ENCODE results near the gene SLC39A10. TPM values are rescaled to one million over a fixed set of nuclear protein-coding genes. Genes with fewer than 3 reads are reported as not detected.

SLC39A10 gene
- total RNA-seq, 4 donors from 2014 or later, result 1.6 to 3.5 (median 2.1) TPM

DNA sequence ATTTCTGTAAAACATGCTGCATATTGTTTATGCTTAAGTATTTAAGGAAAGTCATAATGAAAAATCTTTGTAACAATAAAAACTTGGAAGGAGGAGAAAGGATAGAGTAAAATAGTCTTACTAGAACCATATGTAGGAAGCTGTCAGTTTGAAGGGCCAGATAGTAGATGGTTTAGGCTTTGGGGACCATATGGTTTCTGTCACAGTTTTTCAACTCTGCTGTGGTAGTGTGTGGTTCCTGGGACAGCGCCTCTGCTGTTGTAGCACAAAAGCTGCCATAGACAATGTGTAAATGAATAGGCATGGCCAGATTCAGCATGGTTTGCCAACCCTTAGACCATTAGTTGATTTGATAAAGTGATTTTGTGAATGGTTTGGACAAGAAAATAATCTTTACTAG lies 75.5 kb downstream of the SLC39A10 start:
- in situ Hi-C loops (cut with MboI; ENCODE audit: low sequenced_read_pairs in 4 of 4), result no loop called here

DNA sequence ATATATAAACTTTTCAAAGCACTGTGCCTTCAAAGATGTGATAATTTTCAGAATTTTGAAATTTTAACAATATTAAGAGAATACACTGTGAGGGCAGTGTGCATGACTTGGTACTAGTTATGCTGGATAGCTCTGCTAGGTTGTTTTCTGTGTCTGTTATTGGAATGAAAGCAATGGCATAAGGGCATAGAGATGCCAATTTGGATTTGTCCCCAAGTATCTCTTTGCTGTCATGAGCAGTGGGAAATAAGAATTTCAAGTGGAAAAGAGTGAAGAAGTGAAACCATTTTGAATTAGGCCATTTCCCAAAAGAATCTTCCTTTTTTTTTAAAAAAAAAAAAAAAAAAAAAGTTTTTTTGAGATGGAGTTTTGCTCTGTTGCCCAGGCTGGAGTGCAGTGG lies 76.8 kb downstream of the SLC39A10 start:
- DNase-seq, result no peak
- Histone ChIP-seq H3K36me3 (peaks cover 0 to 18% of the 10 kb centered on the region in 2 donors), H3K27ac (no peak overlapping the region), H3K4me1 (no peaks in the 10 kb centered on the region), H3K27me3 (no peaks in the 10 kb centered on the region), H3K4me3 (no peak overlapping the region), H3K9me3 (no peaks in the 10 kb centered on the region)
- in situ Hi-C loops (cut with MboI; ENCODE audit: low sequenced_read_pairs in 4 of 4) (no loop called here), intact Hi-C loops (cut with DNase I; ENCODE audit: low total_unique reads) (no loop called here)
- no peak for TF ChIP-seq POLR2A (IDR thresholded peaks at IDR 0.05)
- TF ChIP-seq, protein P1, sequence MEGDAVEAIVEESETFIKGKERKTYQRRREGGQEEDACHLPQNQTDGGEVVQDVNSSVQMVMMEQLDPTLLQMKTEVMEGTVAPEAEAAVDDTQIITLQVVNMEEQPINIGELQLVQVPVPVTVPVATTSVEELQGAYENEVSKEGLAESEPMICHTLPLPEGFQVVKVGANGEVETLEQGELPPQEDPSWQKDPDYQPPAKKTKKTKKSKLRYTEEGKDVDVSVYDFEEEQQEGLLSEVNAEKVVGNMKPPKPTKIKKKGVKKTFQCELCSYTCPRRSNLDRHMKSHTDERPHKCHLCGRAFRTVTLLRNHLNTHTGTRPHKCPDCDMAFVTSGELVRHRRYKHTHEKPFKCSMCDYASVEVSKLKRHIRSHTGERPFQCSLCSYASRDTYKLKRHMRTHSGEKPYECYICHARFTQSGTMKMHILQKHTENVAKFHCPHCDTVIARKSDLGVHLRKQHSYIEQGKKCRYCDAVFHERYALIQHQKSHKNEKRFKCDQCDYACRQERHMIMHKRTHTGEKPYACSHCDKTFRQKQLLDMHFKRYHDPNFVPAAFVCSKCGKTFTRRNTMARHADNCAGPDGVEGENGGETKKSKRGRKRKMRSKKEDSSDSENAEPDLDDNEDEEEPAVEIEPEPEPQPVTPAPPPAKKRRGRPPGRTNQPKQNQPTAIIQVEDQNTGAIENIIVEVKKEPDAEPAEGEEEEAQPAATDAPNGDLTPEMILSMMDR (IDR thresholded peaks at IDR 0.05 in 4 of 5, conservative IDR thresholded peaks at IDR 0.05 in 1 of 5), result no peak
- ATAC-seq, result no peak

More for the DNA sequence above, 75.5 kb downstream of the SLC39A10 start:
- ATAC-seq, result no peak
- Histone ChIP-seq H3K4me3 (no peak overlapping the region), H3K27me3 (no peaks in the 10 kb centered on the region), H3K9me3 (no peaks in the 10 kb centered on the region), H3K27ac (no peak overlapping the region), H3K36me3 (peaks cover 3 to 21% of the 10 kb centered on the region in 2 donors), H3K4me1 (no peaks in the 10 kb centered on the region)
- no peak for DNase-seq
- intact Hi-C loops (cut with DNase I; ENCODE audit: low total_unique reads), result no loop called here
- TF ChIP-seq, protein P1 (IDR thresholded peaks at IDR 0.05 in 4 of 5, conservative IDR thresholded peaks at IDR 0.05 in 1 of 5), result no peak
- no peak for TF ChIP-seq POLR2A (IDR thresholded peaks at IDR 0.05)

DNA sequence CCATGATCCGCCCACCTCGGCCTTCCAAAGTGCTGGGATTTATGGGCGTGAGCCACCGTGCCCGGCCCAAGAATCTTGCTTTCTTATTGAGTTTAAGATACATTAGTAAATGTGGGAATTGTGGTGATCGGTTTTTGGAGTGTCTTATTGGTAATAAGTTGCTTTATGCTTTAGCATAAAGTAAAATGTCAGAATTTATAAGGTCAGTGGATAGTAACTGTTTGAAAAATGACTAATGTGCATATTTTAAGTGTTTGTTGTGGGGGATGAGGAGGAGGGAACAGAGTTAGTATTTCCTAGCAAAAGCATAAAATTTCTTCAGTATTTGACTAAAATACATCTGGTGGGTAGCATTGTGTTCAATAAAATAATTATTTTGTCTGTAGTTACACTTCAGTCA lies 77.4 kb downstream of the SLC39A10 start:
- DNase-seq, result no peak
- no peaks in the 10 kb centered on the region for H3K27me3 ChIP-seq
- no peak overlapping the region for H3K4me3 ChIP-seq
- TF ChIP-seq POLR2A (IDR thresholded peaks at IDR 0.05), result no peak
- ATAC-seq, result no peak
- in situ Hi-C loops (cut with MboI; ENCODE audit: low sequenced_read_pairs in 4 of 4), result no loop called here
- no peaks in the 10 kb centered on the region for H3K9me3 ChIP-seq
- no peaks in the 10 kb centered on the region for H3K4me1 ChIP-seq
- H3K36me3 ChIP-seq, result peaks cover 0 to 14% of the 10 kb centered on the region in 2 donors
- H3K27ac ChIP-seq, result no peak overlapping the region
- intact Hi-C loops (cut with DNase I; ENCODE audit: low total_unique reads), result no loop called here

DNA sequence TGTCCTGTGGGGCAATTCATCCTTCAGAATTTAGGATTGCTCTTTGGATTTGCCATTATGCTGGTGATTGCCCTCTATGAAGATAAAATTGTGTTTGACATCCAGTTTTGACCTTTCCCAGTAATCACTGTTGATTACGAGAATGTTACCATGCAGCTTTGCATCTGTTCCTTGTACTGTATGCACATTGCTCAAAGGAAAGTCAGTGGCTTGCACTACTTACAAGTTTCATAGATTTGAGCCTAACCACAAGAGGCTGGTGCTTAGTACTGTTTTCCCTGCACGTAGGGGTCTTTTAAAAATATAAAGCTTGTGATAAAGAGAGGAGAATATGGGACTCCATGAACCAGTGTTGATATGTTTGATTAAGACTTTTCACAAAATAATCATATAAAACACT lies 77.9 kb downstream of the SLC39A10 start:
- Histone ChIP-seq H3K36me3 (peaks cover 0 to 12% of the 10 kb centered on the region in 2 donors), H3K9me3 (no peaks in the 10 kb centered on the region), H3K27me3 (no peaks in the 10 kb centered on the region), H3K4me1 (no peaks in the 10 kb centered on the region), H3K4me3 (no peak overlapping the region), H3K27ac (no peak overlapping the region)
- ATAC-seq (no peak), DNase-seq (no peak)
- TF ChIP-seq, protein P1 (IDR thresholded peaks at IDR 0.05 in 4 of 5, conservative IDR thresholded peaks at IDR 0.05 in 1 of 5), result no peak
- TF ChIP-seq POLR2A (IDR thresholded peaks at IDR 0.05), result no peak
- in situ Hi-C loops (cut with MboI; ENCODE audit: low sequenced_read_pairs in 4 of 4), result no loop called here
- intact Hi-C loops (cut with DNase I; ENCODE audit: low total_unique reads), result no loop called here

DNA sequence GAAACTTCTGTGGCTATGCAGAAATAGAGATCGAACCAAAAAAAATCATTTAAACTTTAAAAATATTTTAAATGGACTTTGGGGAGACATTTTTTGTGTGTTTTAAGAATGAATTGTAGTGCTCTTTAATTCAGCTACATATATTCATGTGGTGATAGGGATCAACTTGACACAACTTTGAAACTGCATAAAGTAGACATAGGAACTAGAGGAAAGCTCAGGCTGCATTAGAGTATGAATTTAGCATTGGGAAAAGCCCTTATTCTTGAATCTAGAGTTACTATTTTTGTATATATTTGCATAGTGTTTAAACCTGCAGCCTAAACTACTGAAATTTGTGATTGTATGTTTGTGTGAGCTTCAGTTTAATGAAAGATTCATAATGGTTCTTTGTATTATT lies 78.3 kb downstream of the SLC39A10 start:
- Histone ChIP-seq H3K9me3 (no peaks in the 10 kb centered on the region), H3K27ac (no peak overlapping the region), H3K36me3 (peaks cover 0 to 9% of the 10 kb centered on the region in 2 donors), H3K4me3 (no peak overlapping the region), H3K27me3 (no peaks in the 10 kb centered on the region), H3K4me1 (no peaks in the 10 kb centered on the region)
- ATAC-seq (no peak), DNase-seq (no peak)
- in situ Hi-C loops (cut with MboI; ENCODE audit: low sequenced_read_pairs in 4 of 4) (no loop called here), intact Hi-C loops (cut with DNase I; ENCODE audit: low total_unique reads) (no loop called here)
- no peak for TF ChIP-seq POLR2A (IDR thresholded peaks at IDR 0.05)
- TF ChIP-seq, protein P1 (IDR thresholded peaks at IDR 0.05 in 4 of 5, conservative IDR thresholded peaks at IDR 0.05 in 1 of 5), result no peak
